C4-2B (cell line): Measurements from ENCODE around the gene ATP2A2.

ENCODE experiments used
- H3K27ac ChIP-seq: fragments of 450-650 bp; 2 replicates; pipeline ENCODE4 v1.5.1; 2017
- ZFX ChIP-seq: fragments of 450-650 bp; IDR thresholded peaks from 2 replicates; pipeline ENCODE4 v1.6.1; 2017
- TF ChIP-seq, protein P1 (sequence below): fragments of 450-650 bp; conservative IDR thresholded peaks from 2 replicates; pipeline ENCODE4 v1.5.1; 2017; ENCODE audit warnings: mild to moderate bottlenecking

ATP2A2 gene

DNA sequence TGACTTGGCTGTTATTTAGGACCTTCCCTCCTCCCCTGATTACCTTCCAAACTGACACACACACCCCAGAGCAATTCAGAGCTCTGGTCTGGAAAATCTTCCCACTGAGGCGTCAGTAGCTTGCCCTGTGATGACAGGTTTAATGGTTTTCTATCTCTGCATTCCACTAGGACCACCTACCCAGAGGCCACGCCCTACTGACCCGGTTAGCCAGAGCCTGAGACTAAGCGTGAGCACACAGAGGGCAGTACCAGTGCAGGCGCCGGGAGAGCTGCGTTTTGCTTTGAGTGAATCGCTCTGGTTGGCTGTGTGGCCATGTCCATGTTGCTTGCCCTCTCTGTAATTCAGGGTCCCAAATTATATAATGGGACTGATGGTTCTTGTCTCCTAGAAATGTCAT is 36.2 kb upstream of the ATP2A2 start:
- no peak overlapping the region for H3K27ac ChIP-seq
- no peak for TF ChIP-seq ZFX
- TF ChIP-seq, protein P1, sequence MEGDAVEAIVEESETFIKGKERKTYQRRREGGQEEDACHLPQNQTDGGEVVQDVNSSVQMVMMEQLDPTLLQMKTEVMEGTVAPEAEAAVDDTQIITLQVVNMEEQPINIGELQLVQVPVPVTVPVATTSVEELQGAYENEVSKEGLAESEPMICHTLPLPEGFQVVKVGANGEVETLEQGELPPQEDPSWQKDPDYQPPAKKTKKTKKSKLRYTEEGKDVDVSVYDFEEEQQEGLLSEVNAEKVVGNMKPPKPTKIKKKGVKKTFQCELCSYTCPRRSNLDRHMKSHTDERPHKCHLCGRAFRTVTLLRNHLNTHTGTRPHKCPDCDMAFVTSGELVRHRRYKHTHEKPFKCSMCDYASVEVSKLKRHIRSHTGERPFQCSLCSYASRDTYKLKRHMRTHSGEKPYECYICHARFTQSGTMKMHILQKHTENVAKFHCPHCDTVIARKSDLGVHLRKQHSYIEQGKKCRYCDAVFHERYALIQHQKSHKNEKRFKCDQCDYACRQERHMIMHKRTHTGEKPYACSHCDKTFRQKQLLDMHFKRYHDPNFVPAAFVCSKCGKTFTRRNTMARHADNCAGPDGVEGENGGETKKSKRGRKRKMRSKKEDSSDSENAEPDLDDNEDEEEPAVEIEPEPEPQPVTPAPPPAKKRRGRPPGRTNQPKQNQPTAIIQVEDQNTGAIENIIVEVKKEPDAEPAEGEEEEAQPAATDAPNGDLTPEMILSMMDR: no peak

DNA sequence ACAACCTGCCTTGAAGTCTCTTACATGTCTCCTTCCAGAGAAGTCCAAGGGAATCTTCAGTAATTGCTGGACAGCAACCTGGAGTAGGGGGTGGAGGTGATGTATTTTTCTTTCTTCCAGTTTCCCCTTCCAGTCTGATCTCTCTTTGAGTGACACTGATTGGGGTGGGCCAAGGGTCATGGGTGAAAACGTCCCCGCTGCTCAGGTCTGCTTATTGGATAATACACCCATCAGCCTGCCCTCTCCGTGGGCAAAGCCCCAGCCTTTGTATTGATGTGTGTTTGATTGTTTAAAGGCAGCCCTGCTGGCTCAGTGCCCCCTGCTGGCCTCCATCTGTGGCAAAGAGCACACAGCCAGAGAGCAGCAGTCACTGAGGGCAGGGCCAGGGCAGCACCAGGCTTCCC is 35.7 kb upstream of the ATP2A2 start:
- no peak overlapping the region for H3K27ac ChIP-seq
- TF ChIP-seq ZFX: no peak
- TF ChIP-seq, protein P1: no peak; the same call in 1 of the 2 replicates

DNA sequence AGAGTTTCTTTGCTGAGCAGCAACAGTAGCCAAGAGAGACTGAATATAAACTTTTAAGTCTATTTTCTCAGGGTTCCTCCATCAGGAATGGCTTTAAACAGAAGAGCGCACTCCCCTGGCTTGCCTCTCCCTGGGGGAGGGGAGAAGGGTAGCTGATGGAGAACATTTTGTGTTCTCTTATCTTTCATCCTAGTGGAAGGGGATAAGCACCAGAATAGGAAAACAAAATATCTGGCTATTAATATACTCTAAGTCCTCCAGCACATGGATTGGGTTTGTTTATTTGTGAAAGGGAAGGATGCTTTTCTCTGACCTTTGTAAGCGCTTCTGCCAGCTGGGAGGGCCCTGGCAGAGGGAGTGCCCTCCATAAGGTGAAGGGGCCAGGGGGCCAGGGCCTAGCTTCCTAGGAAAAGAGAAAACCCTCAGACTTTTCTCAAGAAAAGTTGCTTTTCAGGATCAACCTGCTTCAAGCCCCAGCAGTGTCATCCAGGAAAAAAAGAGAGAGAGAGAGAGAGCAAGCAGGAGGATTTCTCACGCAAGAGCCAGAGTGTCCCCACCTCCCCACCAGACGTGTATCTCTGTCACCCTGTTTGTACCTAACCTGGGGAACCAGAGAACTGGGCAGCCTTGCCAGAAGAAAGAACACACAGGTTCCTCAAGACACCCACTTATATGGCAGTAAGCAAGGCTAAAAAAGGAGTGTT is 34.3 kb upstream of the ATP2A2 start:
- TF ChIP-seq, protein P1: no peak
- TF ChIP-seq ZFX: no peak
- H3K27ac ChIP-seq: no peak overlapping the region; the same call in 1 of the 2 replicates

DNA sequence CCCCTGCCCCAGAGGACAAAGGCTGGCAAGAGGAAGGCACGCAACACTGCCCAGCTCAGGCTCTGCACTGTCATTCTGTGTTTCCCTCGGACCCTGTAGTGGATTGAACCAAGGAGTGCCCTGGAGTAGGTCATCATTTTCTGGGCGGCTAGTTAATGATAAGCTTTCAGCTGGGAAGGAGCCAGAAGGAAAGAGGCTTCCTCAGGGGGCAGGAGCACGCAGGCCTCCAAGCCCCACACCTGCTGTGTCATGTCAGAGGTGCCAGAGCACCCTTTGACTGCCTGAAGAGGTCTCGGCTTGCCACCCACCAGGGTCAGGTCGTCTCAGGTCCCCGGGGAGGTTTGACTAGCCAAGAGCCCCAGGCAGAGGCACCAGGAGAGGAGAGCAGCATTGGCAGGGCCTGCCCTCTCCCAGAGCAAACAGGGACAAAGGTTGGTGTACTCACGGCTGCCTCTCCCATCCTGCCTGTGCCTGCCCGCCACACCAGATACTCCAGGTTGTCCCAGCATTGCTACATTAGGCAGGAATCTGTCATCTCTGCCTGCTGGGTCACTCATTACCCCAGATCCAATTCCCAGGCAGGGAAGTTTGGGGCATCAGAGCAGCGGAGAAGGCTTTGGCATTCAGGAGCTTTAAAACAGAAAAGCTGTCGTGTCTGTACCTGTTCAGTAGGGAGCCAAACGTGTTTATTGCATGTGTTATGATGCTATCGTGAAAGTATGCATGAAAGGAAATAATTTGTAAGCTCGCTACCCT is 33.5 kb upstream of the ATP2A2 start:
- H3K27ac ChIP-seq: no peak overlapping the region; the same call in 1 of the 2 replicates

DNA sequence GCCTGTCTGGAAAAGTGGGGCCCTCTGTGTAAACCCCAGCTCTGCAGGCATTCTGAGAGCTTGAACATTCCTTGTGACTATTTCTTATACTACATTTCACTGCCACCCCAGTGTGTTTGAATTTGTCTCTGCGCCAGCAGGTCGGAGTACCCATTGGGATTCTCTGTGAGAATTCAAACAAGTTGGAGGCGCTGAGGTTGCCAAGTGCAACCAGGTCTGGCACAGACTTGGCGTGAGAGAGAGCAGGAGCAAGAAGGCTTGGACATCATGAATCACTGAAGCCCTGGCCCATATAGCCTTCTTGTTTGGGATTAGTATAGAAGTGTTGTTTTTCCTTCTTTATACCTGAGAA is 33.0 kb upstream of the ATP2A2 start:
- no peak overlapping the region for H3K27ac ChIP-seq
- TF ChIP-seq ZFX: no peak
- TF ChIP-seq, protein P1: no peak

More for the DNA sequence above, 33.5 kb upstream of the ATP2A2 start:
- TF ChIP-seq ZFX: no peak
- TF ChIP-seq, protein P1: no peak

DNA sequence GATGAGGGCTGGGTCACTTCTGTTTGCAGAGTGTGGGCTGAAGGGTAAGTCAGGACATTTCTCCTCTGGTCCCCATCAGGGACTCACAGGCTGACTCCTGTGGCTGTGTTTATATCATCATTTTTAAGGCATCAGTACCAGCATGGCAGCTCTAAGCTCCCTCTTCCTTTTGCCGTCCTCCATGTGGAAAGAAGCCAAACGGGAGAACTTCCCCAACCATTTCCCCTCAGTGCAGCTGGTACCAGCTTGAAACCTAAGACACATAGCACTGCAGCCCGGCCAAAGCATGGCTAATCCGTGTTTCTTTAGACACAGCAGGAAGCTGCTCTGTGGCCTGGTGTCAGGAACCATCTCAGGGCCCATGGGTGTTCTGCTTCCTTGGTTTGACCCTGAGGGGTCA is 31.9 kb upstream of the ATP2A2 start:
- H3K27ac ChIP-seq: no peak overlapping the region
- TF ChIP-seq ZFX: no peak
- TF ChIP-seq, protein P1: no peak

DNA sequence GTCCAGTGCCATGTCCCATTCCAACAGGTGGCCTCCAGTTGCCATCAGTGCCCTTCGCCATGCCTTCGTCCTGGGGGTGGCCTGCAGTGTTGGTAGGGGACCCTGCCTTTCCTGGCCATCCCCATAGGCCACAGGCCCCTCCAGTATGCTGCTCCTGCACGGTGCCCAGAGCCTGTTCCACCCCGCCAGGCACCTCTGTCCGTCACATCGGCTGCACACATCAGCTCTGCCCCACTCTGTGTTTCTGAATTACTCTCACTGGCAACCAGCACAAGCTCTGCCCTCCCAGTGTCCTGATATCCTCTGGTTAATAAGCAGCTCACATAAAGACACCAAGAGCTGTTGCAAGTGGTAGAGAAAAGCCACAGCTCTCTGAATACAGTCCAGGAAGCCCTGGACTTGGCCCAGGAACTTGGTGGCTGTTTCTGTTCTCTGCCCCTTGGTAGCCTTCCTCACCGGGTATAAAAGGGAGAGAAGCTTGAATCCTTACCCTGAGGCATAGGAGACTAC is 31.3 kb upstream of the ATP2A2 start:
- H3K27ac ChIP-seq: no peak overlapping the region
- no peak for TF ChIP-seq ZFX
- TF ChIP-seq, protein P1: no peak
